ENCODE data around the gene NKD1.

GRCh38 chr16:50695017-50696000, 147.1 kb downstream of the NKD1 start:
- no peak for TF ChIP-seq CTCF (IDR thresholded peaks at IDR 0.05)
- TF ChIP-seq POLR2A (IDR thresholded peaks at IDR 0.05): no peak
- TF ChIP-seq POLR2AphosphoS5 (IDR thresholded peaks at IDR 0.05; ENCODE audit: insufficient read depth in 1 of 2, low read depth in 1 of 2): no peak

Measured in vagina (tissue), 2 donors.